Spleen (tissue), 7 donors: ENCODE results near the gene NT5C3A.

ENCODE experiments used
- CTCF ChIP-seq, 11 experiments: fragments of 200-600 bp in 7 of 11; fragments of 450-650 bp in 4 of 11; sonication (generic) in 4 of 11; IDR thresholded peaks in 8 of 11; conservative IDR thresholded peaks in 3 of 11; 1 replicate in 7 of 11; 2 replicates in 4 of 11; pipeline versions ENCODE4 v1.4.0 to v1.8.0; 2016 to 2021; ENCODE audit warnings: antibody characterized with exemption in 11 of 11, inconsistent platforms in 4 of 11, mild to moderate bottlenecking in 1 of 11
- POLR2AphosphoS5 ChIP-seq, 3 donors: sonication (generic); formaldehyde crosslinking; IDR thresholded peaks; one replicate each; pipeline ENCODE4 v1.5.1; 2017; ENCODE audit warnings: antibody characterized with exemption in 3 of 3
- donor health status: DM: no; HTN: no; CAD: no; lungs with moderate emphysema.
- donor health status: DM: no; HTN: no; CAD: no.
- donor health status: DM: no; HTN: no; CAD: no.

- TF ChIP-seq CTCF (IDR thresholded peaks at IDR 0.05 in 8 of 11, conservative IDR thresholded peaks at IDR 0.05 in 3 of 11) (peak in 2 of 11 experiments; percentile 3 to 47), POLR2AphosphoS5 (IDR thresholded peaks at IDR 0.05) (peak; percentile 83 to 87 (median 84))
Measured at GRCh38 chr7:33062782-33063443, 337 bp upstream of the NT5C3A start.
